ENCODE measurements around the gene ZNF236.
A peak's percentile ranks its signal among the peaks of the same experiment; 100 is the strongest.

The ZNF236 gene

DNA sequence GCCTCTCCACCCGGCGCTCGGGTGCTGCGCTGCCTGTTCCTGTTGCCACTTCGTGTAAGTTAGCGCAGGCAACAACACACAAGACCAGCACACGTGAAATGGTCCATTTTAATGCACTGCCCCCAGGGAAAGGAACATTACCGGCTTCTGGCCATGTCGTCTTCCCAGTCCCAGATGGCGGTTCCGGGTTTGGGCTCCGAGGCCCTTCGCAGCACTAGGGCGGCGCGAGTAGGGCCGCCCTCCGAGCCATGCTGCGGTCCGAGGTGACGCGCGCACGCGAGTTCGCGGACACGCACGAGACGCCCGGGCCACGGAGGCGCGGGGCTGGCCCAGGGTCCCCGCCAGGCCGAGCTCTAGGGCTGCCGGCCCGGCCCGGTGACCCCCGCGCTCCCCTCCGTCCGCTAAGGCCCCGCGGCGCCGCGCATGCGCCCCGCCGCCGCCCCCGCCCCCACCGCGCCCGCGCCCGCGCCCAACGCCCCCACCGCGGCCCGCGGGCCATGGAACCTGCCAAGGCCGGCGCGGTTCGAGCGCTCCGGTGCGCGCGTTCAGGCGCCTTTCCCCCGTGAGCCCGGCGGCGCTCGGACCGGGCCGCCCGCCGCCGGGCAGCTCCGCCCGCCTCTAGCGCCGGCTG is 367 bp upstream of the ZNF236 start:
- DNase-seq, result peak; percentile 26

DNA sequence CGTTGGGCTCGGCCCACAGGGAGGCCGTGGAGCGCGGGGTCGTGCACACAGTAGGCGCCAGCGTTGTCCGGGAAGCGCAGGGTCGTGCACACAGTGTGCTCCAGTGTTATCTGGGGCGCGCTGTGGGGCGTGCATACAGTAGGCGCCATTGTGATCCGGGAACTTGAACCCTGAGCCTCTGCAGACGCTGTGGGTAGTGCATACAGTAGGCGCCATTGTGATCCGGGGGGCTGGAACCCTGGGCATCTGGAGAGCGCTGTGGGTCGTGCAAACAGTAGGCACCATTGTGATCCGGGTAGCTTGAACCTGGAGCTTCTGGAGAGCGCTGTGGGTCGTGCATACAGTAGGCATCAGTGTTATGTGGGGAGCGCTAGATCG is 793 bp downstream of the ZNF236 start:
- no peak for DNase-seq

DNA sequence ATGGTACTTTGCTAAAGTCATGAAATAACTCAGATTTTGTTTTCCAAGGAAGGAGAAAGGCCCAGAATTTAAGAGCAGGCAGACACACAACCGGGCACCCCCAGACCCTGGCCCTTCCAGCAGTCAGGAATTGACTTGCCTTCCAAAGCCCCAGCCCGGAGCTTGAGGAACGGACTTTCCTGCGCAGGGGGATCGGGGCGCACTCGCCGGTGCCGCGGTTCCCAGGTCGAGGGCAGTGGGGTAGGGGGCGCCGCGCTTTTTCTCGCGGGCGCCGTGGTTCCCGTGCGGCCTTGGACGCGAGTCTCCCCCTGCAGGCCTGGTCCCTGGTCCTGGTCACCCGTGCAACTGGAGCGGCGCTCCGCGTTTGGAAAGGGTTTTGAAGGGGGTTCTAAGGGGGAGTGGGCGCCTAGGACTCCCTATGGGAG is 1.2 kb downstream of the ZNF236 start:
- no peak for DNase-seq

DNA sequence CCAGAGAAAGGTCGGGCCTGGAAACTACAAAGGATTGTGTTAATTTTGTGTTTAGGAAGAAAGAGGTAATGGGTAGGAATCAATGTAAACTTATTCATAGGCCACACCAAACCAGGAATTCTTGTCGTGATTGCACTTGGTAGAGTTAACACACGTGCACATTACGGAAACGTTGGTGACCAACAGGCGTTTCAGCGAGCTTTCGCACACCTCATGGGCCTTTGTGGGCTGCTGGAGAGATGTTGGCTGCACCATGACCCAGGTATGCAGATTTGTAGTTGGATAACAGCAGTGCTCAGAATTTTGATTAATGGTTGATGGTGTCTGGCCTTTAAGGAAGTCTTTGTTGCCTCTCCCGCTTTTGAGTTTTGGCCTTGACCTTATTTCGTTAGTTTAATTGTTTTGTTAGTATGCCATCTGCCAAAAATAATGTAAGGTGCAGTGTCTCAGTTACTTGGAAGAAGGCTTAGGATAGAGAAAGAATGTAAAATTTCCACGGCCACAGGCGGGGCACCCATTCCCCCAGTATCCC is 1.9 kb downstream of the ZNF236 start:
- no peak for DNase-seq

DNA sequence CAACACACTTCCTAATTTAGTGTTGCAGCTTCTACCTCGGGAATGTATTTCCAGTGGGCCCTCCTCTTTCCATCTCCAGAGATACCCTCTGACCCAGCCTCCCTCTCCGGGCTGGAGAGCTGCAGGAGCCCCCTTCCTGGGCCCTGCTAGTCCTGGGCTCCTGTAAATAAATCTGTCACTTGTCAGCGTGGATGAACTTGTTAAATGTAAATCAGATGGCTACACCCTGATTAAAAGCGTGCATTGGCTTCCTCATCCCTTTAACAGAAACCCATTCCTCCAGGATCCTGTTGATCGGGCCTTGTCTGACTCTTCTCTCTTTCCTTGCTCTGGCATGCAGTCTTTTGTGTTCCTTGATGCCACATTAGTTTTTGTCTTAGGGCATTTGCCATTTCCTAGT is 2.4 kb downstream of the ZNF236 start:
- DNase-seq, result no peak

DNA sequence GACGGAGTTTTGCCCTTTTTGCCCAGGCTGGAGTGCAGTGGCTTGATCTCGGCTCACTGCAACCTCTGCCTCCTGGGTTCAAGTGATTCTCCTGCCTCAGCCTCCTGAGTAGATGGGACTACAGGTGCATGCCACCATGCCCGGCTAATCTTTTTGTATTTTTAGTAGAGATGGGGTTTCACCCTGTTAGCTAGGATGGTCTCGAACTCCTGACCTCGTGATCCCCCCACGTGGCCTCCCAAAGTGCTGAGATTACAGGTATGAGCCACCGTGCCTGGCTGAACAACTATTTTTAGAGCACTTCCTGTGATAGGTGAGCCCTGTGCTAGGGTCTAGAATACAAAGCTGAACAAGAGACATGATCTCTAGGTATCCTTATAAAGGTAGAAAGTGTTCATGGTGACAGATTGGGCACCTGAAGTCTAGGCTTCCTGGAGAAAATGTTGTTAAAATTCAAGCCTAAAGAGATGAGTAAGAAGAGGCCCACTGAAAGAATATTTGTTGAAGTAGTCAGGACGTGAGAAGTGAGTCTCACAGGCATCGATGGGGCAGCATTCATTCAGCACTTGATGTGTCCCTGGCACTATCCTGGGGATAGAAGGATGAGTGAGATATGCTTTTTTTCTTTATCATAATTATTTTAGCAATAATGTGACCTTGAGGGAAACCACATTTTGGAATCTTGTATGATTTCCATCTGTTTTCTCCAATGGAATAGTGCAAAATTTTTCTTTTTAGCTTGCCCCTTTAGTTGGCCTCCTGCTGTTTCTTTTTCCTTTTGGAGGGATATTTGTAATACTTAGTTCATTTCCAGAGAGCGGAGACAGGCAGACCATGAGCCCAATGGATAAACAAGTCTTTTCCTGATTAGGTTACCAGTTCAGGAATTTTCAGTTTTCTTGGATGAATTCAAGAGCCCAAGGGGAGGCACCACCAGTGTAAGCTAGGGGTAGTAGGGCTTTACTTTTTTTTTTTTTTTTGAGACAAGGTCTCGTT is 5.1 kb downstream of the ZNF236 start:
- no peak for DNase-seq

DNA sequence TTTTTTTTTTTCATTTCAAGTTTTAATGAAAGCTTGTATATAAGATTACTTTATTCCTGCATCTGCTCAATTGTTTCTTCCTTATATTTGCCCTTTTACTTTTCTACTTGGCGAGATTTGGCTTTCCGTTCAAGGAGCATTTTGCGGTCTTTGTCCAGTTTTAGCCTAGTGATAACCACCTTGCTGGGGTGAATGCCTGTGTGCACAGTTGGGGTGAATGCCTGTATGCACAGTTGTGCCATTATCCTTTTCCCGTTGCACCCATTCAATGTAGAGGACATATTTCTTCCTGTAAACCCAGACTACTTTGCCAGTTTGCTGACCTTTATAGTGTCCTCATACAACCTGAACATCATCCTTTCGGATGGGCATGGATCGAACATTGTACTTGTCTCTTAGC is 12.0 kb downstream of the ZNF236 start:
- DNase-seq, result no peak

DNA sequence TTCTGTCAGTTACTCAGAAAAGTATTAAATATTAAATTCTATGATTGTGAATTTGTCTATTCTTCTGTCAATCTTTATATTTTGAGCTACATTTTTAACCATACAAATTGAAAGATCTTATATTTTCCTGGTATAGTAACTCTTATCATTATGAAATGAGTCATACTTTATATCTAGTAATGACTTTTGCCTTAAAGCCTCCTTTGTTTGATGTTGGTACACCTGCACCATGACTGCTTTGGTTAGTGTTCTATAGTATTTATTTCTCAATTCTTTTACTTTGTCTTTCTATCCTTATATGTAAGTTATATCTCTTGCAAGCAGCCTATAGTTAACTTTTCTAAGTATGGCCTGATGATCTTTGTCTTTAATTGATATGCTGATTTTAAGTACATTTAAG is 13.0 kb downstream of the ZNF236 start:
- no peak for DNase-seq

DNA sequence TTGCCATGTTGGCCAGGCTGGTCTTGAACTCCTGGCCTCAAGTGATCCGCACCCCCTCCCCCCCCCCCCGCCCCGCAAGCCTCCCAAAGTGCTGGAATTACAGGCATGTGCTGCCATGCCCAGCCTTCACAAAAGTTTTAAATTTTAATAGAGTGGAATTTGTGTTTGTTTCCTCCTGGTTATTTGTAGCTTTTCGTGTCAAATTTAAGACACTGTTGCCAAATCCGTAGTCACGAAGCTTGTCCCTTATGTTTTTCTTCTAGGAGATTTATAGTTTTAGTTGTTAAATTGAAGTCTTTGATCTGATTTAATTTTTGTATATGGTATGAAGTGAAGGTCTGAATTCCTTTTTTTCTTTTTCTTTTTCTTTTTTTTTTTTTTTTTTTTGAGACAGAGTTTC is 14.7 kb downstream of the ZNF236 start:
- no peak for DNase-seq

DNA sequence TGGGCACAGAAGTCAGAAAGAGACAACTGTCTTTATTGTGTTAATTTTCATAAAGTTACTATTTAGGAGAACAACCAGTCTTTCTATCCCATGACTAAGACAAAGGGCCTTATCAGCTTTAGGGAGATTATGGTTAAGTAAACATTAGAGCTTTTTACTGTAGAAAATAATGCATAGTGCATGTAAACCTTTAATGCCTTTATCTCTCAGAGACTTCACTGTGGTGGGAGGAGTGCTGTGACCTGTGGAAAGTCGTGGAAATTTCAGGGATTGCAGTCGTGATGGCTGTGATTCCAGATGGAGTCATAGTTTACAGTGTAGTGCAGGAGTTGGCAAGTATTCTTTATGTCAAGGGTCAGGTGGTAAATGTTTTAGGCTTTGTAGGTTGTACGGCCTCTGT is 15.8 kb downstream of the ZNF236 start:
- no peak for DNase-seq

DNA sequence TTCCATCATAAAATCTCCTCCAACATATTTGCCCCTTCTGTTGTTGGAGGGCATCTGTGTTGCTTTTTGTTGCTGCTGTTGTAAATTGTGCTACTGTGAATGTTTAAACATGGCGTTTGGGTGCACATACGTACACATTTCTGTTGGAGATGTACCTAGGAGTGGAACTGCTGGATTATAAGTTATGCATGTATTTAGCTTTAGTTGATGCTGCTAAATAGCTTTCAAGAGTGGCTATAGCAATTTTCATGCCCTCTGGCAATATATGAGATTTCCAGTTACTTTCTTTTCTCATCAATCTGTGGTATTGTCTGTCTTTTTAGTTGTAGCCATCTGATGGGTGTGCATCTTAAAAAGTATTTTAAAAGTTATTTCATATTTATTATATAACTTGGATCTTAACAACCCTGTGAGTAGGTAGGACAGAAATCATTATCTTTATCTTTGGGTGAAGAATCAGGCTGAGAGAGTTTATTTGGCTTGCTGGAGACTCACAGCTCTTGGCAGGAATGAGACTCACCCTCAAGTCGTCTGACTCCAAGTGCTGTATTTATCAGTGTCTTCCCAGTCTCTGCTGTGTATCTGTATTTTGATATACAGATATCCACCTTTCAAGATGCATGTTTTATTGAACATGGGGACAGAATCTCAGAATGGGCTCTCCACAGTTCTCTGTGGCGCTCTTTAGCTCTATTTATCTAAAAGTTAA is 16.9 kb downstream of the ZNF236 start:
- no peak for DNase-seq

DNA sequence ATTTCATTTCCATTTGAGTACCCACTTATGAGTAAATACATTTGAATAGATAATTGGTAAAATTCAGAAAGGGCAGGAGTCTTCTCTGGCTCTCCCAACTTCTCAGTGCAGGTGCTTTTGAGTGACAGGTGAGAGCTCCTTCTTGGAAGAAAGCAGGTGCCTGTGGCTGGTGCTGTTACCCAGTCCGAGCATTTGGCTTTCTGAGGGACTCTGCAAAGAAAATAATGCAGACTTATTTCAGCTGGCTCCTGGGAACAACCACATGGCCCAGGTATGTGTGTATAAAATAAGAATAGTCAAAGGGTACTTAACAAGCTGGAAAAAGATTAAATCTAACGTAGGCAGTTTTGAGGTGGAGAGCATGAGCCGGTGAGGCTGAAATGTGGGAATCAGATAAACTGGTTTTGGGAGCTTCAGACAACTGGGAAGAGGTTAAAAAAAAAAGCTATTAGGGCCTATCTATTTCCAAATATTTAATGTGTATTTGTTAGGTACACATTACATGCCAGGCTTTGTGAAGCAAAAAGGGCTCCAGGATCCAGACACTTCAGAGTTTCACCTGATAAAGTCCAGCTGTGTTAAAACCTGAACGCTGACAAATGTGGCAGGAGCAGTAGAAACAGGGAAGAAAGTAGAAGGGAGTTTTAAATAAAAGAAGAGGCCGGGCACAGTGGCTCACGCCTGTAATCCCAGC is 20.6 kb downstream of the ZNF236 start:
- no peak for DNase-seq

DNA sequence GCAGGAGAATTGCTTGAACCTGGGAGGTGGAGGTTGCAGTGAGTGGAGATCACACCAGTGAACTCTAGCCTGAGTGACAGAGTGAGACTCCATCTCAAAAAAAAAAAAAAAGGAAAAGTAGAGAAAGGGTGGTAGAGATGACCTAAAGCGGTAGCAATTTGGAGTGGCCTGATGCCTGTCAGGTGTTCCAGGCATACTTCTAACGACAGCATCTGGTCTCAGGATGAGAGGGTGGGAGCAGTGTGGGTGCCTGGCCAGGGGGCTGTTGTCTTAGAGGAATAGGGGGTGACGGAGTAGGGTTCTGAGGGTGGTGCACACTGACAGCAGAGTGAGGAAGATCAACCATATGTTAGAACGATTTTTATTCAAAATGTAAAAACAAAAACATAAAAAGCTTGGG is 21.8 kb downstream of the ZNF236 start:
- no peak for DNase-seq

DNA sequence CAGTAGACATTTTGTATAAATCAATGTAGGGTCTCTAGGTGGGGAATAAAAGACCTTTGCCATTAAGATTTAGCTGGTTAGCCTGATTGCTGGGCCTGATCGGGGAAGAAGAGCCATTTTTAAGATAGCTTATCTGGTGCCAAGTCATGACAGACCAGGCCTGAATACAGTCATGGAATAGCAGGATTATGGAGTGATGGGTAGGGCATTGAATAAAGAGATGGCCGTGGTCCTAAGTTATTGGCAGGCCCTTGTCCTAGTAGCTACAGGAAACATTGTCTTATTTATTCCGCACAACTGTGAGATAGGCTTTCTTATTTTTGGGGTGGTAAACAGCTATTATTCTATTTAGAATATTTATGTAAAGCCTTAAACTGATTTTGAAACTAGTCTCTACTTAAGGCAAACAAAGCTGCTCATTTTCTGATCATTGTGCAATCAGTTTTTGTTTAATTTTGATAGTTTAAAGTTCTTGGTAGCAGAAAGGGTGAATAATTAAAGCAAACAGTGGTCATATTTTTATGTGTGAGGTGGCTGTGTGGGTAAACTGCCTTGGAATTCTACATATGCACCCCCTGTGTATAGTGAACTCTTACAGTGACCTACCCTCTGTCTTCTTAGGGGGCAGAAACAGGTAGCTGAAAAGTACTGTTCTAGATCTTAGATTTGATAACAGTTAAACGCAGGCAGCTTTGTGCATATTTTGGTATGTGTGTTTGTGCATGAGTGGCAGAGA is 22.6 kb downstream of the ZNF236 start:
- DNase-seq, result no peak

DNA sequence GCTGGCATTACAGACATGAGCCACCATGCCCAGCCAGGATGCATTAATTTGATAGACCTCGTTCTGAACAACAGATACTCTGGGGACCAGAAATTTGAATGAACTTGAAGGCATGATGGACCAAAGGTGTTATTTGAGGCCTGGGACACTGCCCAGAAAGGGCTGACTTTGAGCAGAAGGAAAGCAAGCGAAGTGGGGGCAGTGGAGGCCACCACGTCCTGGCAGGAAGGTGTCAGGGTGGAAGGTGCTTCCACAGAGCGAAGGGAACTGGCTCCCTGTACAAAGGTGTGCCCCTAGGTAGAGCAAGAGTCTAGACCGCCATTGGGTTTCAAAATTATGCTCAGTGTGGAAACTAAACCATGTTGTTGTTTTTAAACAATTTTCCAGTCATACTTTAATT is 23.9 kb downstream of the ZNF236 start:
- DNase-seq, result no peak

DNA sequence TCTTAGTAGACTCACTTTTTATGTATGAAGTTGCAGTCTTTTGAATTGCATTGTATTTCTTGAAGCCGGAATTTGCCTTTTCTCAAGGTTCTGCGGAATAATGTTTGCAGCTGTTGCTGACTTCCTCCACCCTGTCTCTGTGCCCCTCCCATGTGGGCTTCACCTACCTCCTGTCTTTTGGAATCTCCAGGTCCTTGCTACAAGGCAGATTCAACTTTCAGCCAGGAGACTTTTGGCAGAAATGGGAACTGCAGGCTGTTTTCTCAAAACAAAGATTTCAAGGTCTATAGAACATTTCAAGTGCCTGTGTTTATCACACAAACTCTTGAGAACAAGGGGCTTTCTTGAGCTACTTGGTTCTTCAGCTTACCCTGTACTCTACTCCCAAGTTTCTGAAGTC is 25.6 kb downstream of the ZNF236 start:
- no peak for DNase-seq

DNA sequence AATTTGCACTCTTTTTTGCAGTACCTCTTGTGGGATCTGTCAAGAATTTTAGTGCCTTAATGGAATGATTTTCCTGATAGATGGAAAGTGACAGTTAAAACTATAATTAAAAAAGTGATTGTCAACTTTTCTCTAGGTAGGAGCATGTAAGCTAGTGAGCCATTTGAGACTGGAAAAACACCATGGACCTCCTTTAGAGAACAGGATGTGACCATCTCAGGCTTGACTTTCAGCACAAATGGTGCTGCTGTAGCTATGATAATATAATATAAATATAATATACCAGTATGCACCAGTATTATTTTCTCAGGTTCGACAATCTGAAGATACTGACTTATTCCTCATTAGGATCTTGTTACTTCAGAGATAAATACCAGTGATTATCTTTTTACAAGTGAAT is 27.8 kb downstream of the ZNF236 start:
- no peak for DNase-seq

DNA sequence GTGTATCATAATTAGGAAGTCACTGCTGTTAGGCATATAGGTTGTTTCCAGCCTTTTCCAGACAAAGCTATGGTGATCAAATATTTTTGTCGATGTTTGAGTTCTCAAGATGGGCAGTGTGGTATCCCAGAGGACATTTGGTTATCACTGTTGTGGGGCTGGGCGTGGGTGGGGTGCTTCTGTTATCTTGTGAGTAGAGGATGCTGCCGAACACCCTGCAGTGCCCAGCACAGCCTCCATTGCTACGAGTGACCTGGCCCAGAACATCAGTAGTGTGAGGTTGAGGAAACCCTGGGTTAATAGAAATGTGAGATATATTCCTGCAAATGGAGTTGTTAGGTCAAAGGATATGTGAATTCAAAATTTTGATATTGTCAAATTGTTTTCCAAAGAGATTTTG is 33.2 kb downstream of the ZNF236 start:
- no peak for DNase-seq

DNA sequence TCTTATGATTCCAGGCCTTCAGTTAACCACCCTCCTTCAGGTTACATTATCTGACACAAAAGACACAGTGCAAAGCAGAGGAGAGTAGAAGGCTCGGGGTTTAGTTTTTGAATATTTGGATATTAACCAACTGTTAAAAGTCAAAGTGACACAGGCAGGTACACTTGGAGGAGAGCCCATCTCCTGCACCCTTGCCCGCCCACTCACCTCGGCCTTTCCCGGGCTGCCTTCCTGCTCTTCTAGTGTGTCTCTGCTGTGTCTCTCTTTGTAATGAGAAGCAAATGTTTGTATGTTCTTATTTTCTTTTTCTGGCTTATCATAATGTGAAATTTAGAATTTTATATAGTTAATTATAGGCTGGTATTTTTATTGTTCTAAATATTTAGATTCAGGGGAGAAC is 35.1 kb downstream of the ZNF236 start:
- no peak for DNase-seq

DNA sequence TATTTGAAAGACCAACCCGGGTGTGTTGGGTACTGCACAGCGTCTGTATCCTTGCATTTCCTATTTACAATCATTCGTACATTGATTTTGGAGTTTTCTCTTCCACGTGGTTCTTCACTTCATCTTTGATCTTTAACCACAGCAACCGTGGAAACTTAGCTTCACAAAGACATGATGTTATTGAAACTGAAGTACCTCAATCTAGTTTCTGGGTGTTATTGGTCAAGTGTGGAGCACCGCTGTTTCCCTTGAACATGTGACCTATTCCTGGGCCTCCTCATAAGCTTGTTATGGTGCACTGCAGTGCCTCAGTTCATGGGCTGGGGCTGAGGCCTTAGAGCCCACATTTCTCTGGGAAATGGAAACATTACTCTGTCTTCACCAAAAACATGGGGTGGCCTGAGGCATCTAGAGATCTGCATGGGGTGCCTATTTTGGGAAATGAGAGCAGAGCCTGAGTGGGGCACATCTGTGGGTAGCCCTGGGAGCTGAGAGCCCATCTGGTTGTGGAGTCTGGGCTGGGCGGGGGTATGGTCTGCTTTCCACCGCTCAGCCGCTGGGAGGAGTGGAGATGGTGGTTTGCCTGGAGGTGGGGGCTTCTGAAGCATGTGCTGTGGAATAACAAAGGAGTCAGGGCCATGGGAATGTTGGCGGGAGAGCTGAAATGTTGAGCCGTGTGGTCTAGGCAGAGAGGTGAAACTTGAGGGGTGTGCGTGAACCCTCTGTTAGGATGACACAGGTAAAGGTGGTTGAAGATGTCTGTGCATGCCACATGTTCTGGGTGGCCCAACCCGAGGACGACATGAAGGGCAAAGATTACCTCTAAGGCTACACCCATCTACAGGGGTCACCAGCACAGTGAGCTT is 37.4 kb downstream of the ZNF236 start:
- DNase-seq, result no peak

DNA sequence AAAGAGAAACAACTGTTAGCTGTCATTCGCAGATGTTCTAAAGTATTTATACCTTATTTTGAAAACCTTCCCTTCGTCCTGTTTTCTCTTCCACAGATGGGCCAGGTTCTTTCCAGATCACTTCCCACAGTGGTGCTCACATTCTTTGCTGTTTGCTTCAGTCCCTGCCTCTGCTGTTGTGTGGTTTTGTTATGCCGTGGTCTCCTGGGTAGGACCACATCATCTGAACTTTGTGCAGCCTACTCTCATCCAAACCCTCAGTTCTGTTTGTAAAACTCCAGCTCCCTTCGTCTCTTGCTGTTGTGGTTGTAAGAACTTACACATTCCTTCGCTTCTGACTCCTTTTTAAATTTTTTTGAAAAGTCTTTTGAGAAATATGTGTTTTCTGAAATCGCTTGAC is 38.1 kb downstream of the ZNF236 start:
- DNase-seq, result no peak
